ENCODE results near the gene SLC7A7. TPM values are rescaled to one million over a fixed set of nuclear protein-coding genes. Genes with fewer than 3 reads are reported as not detected.

SLC7A7 gene
- total RNA-seq, 1 donor from 2014 or later = 84.4 TPM

DNA sequence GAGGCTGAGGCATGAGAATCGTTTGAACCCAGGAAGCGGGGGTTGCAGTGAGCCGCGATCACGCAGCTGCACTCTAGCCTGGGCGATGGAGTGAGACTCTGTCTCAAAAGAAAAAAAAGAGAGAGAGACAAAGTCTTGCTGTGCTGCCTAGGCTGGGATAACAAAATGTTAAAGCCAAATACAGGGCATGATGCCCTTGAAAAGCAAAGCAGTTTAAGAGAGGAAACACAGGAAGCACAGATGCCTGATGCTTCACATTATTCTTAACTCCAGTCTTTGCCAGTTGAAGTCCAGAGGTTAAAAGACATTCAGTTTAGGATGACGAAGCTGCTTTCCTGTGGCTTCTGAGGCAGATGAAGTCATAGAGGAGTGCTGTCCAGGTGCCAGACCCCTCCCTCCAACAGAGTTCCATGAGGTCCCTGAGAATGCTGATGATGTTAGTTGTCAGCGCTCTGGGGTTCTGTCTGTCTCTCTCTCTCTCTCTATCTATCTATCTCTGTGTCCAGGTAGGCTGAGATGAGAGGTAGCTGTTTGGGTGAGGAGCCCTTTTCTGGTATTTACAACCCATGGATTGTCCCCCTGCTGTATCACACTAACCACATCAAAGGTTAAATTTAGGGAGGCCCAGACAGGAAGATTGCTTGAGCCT, 9.6 kb upstream of the SLC7A7 start:
- DNase-seq (no peak), ATAC-seq (no peak)
- Histone ChIP-seq H3K27me3 (no peaks in the 10 kb centered on the region), H3K9me3 (no peaks in the 10 kb centered on the region), H3K4me3 (no peak overlapping the region), H3K36me3 (no peaks in the 10 kb centered on the region), H3K27ac (no peak overlapping the region), H3K4me1 (peaks cover 19% of the 10 kb centered on the region)
- TF ChIP-seq CTCF (IDR thresholded peaks at IDR 0.05) = no peak
- intact Hi-C loops (cut with DNase I) = loop anchor here (5.0 kb wide), 1 partner anchor 32 kb away; no protein-coding TSS in a partner anchor

- Histone ChIP-seq H3K4me3 (peak overlapping the region; percentile 45), H3K9me3 (no peaks in the 10 kb centered on the region), H3K4me1 (peaks cover 41% of the 10 kb centered on the region), H3K27ac (peak overlapping the region; percentile 74), H3K36me3 (no peaks in the 10 kb centered on the region), H3K27me3 (no peaks in the 10 kb centered on the region)
- peak; percentile 87 for TF ChIP-seq CTCF (IDR thresholded peaks at IDR 0.05)
- ATAC-seq = peak; percentile 77
- DNase-seq = peak; percentile 88
- intact Hi-C loops (cut with DNase I) = loop anchor here (5.0 kb wide), 1 partner anchor 35 kb away; no protein-coding TSS in a partner anchor
Measured at GRCh38 chr14:22822571-22823098, 7.4 kb upstream of the SLC7A7 start.

DNA sequence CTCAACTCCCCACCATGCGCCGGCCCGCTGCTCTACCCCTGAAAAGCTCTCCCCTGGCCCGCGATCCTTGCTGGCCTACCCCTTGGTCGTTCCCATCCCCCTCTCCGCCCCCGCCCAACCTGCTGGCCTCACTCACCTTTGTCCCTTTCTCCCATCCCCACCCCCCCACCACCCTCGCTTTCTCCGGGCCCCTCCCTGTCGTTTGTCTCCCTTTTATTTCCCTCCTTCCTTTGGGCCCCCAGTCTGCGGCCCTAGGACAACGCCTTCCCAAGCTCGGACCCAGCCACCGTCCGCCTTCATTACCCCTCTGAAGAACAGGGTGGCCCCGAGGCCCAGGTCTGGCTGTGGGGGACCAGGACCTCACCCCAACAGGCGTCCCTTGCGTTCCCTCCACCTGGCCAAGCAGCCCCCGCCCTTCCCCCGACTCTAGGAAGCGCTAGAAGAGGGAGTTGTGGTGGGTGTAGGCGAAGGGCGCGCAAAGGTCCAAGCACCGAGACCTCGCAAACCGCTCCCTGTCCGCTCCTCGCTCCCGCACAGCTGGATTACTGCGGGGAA, 6.9 kb upstream of the SLC7A7 start:
- H3K27me3 ChIP-seq = no peaks in the 10 kb centered on the region
- intact Hi-C loops (cut with DNase I) = loop anchor here (5.0 kb wide), 1 partner anchor 35 kb away; no protein-coding TSS in a partner anchor
- no peaks in the 10 kb centered on the region for H3K36me3 ChIP-seq
- peak overlapping the region; percentile 45 for H3K4me3 ChIP-seq
- no peaks in the 10 kb centered on the region for H3K9me3 ChIP-seq
- peak overlapping the region; percentile 74 for H3K27ac ChIP-seq
- DNase-seq (no peak), ATAC-seq (no peak)
- no peak for TF ChIP-seq CTCF (IDR thresholded peaks at IDR 0.05)
- H3K4me1 ChIP-seq = peaks cover 43% of the 10 kb centered on the region

GRCh38 chr14:22821193-22822015, 6.2 kb upstream of the SLC7A7 start:
- intact Hi-C loops (cut with DNase I) = loop anchor here (5.0 kb wide), 1 partner anchor 36 kb away; no protein-coding TSS in a partner anchor
- Histone ChIP-seq H3K9me3 (no peaks in the 10 kb centered on the region), H3K4me3 (no peak overlapping the region), H3K4me1 (peaks cover 43% of the 10 kb centered on the region), H3K27me3 (no peaks in the 10 kb centered on the region), H3K27ac (peak overlapping the region; percentile 47), H3K36me3 (no peaks in the 10 kb centered on the region)
- TF ChIP-seq CTCF (IDR thresholded peaks at IDR 0.05) = no peak
- DNase-seq (peak; percentile 63), ATAC-seq (no peak)

DNA sequence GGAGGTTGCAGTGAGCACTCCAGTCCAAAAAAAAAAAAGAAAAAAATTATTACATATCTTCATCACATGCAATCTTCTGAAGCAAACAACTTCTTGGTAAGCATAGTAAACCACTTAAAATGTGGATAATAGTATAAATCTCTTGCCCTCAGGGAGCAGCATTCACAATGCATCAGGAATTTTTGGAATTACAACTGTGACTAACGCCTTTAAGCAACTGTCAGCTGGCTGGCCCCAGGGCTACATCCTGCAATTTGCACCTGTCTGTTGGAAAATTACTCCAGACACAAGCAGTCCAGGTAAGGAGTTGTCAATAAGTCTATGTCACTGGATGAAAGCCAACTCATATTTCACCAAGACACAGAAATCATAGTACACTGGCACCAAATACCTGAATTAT, 5.5 kb upstream of the SLC7A7 start:
- ATAC-seq (no peak), DNase-seq (peak; percentile 7)
- intact Hi-C loops (cut with DNase I) = loop anchor here (5.0 kb wide), 1 partner anchor 37 kb away; no protein-coding TSS in a partner anchor
- H3K4me1 ChIP-seq = peaks cover 43% of the 10 kb centered on the region
- H3K36me3 ChIP-seq = no peaks in the 10 kb centered on the region
- peak overlapping the region; percentile 47 for H3K27ac ChIP-seq
- H3K4me3 ChIP-seq = no peak overlapping the region
- TF ChIP-seq CTCF (IDR thresholded peaks at IDR 0.05) = no peak
- no peaks in the 10 kb centered on the region for H3K27me3 ChIP-seq
- H3K9me3 ChIP-seq = no peaks in the 10 kb centered on the region
